NCI-H146 (cell line): ENCODE data around the gene DSCAM.

Experiments
- DNase-seq: peaks from one replicate; lab custom pipeline; 2025; lab: John Stamatoyannopoulos, UW

Gene DSCAM

DNA sequence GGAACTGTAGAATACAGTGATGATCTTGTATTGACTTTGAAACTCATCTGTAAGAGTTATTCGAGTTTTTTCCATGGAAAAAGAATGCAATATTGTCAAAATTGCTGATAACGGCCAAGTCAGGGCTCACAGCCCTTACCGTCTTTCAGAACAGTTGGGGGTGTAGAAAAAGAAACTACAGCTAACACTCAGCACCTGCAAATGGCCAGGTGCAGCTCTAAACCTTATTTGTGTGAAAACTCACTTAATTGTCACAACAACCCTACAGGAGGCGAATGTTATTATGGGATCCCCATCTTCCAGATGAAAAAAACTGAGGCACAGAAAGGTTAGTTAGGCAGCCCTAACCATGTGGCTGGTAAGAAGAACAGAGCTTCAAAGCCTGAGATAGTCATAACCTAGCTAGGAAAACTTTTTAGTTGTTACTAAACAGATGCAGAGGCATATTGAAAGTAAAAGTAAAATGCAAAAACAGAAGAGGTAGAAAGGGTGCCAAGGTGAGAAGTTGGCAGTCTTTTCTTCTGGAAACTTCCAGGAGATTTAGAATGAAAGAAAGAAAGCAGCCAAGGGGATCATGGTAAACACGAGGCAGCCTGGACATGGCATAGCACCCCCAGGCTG lies 76.4 kb downstream of the DSCAM start:
- DNase-seq: no peak

DNA sequence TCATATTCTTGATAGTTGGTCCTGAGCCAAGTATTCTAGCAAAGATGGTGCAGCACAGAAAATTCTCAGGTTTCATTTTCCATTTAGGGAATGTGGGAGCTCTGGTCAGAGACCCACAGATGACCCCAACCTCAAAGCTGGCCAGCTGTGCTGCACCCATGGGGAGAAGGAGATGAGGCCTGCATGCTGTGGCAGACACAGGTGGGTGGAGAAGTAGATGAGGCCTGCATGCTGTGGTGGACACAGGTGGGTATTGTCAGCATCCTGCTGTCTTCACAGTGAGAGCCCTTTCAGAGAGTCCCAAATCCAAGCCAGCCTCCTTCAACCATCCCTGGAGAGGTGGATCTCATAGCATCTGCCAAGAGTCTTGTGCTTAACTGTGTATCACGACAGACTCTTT lies 77.7 kb downstream of the DSCAM start:
- peak; percentile 45 for DNase-seq

DNA sequence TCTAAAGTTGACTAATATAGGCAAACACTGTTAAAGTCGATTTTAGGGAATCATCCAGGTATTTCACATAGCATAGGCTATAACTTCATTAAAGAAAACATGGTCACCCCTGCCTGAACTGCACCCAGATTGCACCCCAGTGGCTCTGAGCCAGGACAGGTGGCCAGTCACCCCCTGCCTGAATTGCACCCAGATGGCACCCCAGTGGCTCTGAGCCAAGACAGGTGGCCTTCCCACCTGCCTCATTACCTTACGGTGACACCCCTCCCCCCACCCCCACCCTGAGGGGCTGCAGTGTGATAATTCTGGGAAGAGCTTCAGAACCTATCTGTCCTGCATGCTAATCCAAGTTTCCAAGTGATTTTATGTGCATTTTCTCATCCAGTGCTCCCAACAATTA lies 78.9 kb downstream of the DSCAM start:
- DNase-seq: peak; percentile 2

DNA sequence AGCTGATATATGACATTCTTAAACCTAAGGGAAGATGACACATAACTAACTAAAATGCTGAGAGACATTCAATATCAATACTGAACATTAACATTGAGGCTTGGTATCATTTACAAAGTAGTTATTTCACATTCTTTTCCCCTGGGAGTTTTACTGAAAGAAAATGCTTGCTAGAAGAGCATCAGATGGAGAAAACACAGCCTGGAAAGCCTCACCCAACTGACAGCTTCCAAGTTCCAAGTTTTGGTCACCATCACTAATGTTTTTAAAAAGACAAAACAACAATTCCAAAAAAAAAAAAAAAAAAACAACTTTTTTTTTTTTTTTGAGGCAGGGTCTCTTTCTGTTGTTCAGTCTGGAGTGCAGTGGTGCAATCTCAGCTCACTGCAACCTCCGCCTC lies 80.6 kb downstream of the DSCAM start:
- DNase-seq: no peak

DNA sequence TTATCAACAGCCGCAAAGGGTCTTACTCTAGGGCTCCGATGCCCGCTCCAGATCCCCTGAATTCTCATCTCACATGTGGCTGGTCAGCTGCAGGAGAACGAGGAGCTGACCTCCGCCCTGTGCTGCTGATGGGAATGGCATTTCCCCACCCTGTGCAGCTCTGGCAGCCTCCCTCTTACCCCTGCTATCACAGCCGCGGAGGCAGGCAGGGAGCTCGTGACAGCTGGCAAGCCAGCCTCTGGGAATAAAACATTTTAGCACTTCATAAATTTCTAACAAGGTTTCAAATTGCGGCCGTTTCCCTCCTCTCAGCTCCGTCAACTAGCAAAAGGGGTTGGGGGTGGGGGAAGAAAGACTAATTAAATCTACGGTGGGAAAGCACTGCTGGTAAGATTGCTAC lies 81.1 kb downstream of the DSCAM start:
- DNase-seq: no peak

DNA sequence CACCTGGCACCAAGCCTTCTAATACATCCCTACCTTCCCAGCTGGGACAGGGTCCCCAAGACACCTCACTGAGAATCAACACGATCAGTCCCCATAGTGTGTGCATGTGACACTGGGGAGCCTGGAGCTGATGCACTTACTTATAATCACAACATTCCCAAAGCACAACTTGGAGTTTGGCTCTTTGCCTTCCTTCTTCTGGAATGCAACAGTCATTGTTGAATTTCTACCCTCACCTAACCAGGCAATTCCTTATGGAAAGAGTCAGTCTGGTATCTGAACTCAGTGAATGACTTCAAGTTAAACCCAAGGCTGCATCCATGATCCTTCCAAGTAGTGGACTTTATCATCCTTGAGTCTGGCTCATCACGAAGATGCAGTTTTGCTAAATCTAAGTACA lies 86.1 kb downstream of the DSCAM start:
- no peak for DNase-seq

DNA sequence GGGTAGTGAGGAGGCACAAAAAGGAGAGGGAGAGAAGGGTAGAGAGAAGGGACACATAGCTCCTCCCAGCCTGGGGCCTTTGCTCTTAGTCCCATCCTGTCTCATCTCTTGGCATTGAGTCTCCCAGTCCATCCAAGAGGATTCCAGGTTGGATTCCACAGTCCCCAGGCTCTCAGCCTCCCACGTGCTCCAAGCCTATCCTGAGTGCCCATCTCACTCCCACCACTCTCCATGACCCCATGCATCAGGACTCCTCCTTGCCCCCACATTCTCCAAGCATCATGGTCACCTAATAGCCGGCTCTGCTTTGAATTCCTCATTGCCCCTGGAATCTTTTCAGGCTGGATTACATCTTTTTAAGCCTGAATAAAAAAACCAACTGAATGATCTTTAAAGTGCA lies 87.9 kb downstream of the DSCAM start:
- no peak for DNase-seq

DNA sequence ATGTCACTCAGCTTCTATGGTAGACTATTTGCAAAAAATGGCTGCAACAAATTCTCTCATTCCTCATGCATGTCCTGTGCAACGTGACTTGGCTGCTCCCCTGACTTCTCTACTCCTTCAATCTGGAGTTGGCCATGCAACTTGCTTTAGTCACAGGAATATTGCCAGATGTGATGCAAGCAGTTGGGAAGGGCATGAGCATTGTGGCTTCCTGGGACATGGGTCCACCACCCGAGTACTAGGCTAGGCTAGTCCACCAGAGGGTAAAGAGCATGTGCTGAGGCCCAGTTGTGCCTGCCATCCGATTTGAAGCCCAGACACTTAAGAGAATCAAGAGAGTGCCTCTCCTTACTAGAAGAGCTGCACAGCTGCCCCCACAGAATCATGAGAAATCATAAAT lies 89.6 kb downstream of the DSCAM start:
- no peak for DNase-seq

DNA sequence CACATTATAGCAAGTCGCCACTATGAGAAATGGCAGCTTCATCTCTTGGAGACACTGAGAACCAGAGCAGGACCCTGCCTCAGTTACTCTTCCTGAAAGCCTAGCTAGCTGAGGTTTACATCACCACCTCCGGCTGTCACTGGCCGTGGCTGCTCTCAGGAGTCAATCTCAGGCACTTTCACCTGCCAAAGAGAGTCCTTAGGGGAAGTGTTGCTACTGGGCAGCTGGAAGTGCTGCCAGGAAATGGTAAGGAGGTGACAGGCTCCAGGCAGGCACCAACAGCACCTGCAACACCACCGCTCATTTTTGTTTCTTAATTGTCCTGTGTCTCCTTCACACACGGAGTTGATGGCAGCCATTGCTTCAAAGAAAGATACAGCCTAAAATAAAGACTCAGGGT lies 92.5 kb downstream of the DSCAM start:
- peak; percentile 19 for DNase-seq

DNA sequence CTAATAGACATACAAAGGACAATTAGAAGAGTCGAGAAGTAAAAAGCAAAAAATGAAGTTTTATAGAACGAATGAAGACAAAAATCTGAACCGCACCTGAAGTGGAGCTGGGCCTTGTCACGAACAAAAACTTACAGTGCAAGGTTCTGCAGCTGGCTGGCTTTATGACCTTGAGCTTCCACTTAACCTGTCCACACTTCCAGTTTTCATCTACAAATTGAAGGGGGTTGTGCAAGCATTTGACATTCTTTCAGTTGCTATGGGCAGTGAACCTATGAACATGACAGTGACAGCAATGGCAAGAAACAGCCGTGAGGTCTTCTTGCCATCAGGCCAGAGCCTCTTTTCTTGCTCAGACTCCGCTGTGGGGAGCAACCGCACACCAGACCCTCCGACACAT lies 93.2 kb downstream of the DSCAM start:
- peak; percentile 2 for DNase-seq

DNA sequence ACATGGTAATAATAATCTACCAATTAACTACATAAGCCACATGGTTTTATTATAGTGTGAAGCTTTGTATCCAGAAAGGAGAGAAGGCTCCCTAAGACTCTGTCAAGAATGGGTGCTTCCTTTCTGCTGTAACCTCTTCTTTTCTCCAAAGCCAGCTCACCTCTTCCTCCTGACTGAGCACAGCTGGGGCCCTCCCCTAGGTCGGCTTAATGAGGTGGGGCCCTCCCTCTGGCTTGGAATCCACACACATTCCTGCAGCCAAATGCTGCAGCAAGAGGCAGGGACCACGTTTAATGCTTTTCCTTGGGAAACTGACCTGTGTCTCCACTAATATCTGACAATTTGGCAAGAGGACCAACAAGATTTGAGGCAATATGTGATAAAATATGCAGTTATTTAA lies 94.8 kb downstream of the DSCAM start:
- peak; percentile 1 for DNase-seq

DNA sequence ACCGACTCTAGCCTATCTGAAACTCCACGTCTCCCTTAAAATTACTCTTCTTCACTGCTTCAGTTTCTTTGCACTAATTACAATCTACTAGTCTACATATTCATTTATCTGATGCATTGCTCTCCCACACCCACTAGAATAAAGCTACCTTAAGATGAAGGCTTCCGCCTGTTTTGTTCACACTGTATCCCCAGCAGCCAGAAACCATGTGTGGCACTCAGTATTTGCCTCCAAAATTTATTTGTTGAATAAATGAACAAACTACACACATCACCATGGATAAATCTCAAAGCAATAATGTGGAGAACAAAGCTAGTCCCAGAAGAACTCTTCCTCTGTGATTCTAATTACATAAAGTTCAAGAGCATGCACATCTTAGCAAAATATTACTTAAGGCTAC lies 95.7 kb downstream of the DSCAM start:
- DNase-seq: no peak

DNA sequence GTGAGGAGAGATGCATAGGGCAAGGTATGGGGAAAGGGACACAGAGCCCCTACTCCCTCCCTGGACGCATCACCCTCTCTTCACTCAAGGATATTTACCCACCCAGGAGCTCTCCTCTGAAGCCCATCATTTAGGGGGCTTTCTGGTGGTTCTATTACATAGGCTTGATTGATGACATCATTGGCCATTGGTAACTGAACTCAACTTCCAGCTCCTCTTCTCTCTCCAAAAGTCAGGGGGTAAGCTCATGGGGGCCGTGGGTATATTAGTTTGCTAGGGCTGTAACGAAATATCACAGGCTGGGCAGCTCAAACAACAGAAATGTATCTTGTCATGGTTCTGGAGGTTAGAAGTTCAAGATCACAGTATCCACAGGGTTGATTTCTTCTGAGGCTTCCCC lies 110.8 kb downstream of the DSCAM start:
- no peak for DNase-seq

DNA sequence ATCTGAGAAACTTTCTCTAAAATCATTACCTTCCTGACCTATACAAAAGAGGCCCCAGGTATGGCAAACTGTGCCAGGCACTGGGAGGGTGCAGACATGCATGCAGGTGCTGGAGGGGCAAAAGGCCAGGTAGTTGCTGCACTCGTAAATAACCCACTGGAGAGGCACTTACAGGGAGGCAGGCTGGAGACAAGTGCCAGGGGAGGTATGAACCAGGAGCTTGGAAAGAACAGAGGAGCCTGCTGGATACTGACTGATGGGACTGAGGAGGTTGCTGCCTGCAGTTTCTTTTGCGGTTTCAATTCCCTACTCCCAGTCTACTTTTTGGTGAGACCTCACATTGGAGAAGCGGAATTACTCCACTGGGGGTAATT lies 113.9 kb downstream of the DSCAM start:
- no peak for DNase-seq

DNA sequence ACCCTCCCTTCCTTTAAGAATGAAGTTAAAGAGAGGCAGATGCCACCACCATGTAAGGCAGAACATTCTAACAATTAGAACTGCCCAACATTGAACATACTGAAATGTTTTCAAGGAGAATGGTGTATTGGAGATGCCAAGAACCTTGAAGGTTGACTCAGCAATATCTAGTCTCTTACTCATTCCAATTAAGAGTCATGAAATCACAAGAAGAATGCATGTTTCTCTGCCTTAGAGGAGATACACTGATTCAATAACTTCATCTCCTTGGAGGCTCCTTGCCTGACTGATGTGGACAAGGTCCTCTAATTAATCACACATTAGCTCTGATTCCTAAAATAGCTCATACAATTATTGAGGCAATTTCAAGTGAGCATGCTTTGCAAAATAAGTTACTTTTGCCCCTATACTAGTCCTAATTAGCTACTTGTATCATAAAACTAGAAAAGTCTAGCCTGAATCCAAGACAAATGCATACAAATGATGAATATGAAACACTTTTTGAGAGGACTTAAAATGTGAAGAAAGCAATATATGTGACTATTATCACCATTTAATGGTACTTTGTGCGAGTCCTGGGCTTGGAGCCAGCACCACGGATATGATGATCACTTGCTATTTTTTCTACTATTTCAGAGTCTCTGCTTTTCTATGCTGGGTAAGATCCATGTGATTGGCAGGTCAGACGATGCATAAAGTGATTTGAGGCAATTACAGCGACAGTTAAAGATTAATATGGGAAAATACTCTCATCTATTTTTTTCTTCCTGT lies 114.5 kb downstream of the DSCAM start:
- no peak for DNase-seq

DNA sequence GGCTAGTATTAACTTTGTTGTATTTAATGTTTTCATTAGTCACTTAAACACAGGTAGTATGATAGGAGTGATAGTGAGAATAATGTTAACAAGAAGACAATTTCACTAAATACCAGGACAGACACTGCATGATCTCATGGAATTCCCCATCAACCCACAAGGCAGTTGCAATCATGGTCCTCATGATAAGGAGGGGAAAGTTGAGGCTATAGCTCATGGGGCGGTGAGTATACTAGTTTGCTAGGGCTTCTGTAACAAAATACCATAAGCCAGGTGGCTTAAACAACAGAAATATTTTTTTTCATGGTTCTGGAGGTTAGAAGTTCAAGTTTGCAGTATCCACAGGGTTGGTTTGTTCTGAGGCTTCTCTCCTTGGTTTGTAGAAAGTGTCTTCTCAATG lies 115.8 kb downstream of the DSCAM start:
- no peak for DNase-seq

DNA sequence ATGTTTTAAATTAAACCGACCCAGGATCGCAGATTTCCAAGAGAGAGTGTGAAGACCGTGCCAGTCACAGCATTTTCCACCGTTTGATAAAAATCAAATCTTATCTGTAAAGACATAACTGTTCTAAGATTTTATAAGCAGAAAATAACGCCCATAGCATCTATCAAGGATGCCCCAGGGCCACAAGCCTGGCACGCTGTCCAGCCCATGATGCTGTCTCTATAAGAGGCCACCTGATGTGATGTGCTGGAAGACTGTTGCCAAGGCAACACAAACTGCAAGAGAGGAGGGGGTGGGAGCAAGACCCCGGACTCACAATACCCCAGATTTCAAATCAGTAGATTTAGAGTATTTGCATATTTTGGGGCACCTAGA lies 116.5 kb downstream of the DSCAM start:
- DNase-seq: no peak

DNA sequence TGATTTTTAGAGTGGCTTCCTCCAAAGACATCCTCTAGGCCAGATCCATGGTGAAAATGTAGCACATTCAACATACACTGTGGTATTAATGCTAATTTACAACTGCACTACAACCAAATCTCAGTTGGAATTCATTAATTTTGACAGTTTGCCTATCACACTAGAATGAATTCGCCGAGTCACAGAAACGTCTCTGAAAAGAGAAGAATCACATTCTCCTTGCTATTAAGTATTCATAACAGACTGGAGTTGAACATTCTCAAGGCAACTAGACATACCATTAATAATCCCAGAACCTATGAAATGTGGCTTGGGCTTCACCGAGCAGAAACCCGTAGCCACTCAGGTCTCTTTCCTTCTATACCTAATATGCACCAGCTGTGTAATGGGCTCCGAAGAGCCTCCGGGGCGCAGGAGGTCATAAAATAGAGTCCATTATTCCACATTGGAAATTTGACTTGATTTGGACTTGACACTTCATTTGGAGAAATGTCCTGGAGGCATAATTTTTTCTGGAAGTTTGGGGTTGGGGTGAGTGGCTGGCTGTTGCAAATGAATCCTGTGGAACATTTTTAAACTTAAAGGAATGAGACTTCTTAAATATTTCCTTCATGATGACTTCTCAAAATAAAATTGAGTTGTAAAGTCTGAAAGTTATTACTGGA lies 117.1 kb downstream of the DSCAM start:
- no peak for DNase-seq

DNA sequence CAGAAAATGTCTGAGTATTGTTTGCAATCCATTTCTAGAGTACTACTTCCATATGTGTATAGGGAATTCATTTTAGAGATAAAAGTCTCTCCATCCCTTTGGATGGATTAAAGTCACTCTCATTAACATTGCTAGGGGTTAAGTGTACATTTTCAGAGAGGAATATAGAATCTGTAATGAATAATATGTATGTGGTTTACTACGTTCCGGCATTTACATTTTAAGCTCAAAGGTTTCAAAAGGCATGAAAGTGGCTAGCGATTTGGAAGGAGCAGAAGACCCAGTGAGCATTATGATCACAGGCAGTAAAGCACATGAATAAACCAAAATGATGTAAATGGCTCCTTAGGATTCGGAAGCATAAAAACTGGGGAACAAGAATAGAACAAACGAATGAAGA lies 123.0 kb downstream of the DSCAM start:
- no peak for DNase-seq

DNA sequence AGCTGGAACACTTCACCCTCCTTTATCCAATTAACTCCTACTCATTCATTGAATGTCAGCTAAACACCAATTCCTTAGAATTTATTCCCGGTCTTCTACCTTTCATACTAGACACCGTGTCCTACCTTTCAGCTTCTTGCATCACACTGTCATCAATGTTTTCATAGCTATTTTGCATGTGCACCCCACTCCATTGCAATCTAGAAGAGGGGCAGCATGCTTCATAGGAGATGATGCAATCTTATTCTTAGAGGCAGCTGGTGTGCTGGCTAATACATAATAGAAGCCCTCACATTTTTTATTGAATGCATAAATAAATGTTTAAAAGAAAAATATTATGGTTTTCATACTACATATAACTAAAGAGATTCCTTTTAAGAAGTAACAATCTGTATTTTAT lies 123.6 kb downstream of the DSCAM start:
- no peak for DNase-seq

DNA sequence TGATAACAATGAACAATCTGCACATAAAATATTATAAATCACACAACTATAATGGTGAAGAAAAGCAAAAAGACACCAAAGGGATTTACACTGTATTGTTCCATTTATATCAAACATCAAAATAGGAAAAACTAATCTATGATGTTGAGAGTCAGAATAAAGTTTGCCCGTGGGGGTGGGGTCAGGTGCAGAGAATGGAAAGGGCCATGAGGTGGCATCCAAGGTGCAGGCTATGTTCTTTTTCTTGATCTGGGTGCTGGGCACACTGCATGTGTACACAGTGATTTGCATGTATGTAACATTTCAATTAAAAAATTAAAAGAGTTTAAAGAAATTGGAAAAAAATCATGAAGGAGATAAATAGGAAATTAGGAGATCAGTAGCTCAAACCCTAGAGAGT lies 127.3 kb downstream of the DSCAM start:
- no peak for DNase-seq

DNA sequence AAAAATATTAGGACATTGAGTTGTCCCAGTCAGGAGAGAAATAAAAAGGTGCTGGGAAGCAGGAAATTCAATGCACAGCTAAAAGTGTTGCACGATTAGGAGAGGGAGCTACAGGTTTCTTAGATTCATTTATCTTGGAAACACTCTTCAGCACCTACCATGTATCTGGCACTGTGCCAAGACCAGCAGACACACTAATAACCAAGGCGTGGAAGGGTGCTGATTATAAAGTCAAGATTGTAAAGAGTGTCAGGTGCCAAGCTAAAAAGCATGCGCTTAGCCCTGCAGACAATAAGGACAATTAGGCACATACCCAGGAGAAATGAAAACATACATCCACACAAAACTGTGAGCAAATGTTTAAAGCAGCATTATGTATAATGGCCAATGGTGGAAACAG lies 129.9 kb downstream of the DSCAM start:
- DNase-seq: peak; percentile 48

DNA sequence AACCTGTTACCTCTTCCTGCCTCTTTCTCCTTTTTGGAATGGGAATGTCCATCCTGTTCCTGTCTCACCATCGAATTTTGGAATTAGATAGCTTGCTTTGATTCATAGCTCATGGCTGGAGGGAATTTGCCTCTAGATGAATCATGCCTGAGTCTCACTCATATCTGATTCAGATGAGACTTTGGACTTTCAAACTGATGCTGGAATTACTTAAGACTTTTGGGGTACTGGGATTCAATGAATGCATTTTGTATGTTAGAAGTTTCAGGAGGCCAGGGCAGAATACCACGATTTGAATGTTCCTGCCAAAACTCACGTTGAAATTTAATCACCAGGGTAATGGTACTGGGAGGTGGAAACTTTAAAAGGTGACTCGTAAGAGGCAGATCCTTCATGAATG lies 132.4 kb downstream of the DSCAM start:
- DNase-seq: no peak
